Testis (tissue), 2 donors: ENCODE data around the gene VASN.

ENCODE experiments used
- POLR2A ChIP-seq: fragments of 450-650 bp; IDR thresholded peaks from one replicate; pipeline ENCODE4 v1.6.1; 2017; ENCODE audit warnings: antibody characterized with exemption, mild to moderate bottlenecking, moderate library complexity
- TF ChIP-seq, protein P1 (sequence below), 3 experiments: fragments of 450-650 bp in 2 of 3; fragments of 200-600 bp in 1 of 3; sonication (generic) in 1 of 3; IDR thresholded peaks; one replicate each; pipeline ENCODE4 v1.5.1; 2016 to 2019; ENCODE audit warnings: antibody characterized with exemption in 3 of 3, mild to moderate bottlenecking in 2 of 3, moderate library complexity in 1 of 3

DNA sequence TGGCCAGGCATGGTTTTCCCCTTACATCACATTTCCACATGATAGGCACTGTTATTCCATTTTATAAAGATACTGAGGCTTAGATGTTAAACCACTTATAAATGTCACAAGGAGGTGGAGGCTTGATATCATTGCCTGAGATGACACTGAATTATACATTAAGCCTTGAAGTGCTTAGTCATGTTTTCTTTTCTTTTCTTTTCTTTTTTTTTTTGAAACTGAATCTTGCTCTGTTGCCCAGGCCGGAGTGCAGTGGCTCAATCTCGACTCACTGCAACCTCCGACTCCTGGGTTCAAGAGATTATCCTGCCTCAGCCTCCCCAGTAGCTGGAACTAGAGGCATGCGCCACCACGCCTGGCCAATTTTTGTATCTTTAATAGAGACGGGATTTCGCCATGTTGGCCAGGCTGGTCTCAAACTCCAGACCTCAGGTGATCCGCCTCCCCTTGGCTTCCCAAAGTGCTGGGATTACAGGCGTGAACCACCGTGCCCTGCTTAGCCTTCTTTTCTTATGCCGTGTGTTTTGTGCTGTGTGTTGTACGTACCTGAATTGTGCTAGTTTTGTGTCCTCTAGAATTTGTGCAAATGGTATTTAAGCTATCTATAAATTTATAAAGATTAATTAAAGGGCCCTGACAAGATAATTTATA lies 55.2 kb downstream of the VASN start:
- TF ChIP-seq, protein P1, sequence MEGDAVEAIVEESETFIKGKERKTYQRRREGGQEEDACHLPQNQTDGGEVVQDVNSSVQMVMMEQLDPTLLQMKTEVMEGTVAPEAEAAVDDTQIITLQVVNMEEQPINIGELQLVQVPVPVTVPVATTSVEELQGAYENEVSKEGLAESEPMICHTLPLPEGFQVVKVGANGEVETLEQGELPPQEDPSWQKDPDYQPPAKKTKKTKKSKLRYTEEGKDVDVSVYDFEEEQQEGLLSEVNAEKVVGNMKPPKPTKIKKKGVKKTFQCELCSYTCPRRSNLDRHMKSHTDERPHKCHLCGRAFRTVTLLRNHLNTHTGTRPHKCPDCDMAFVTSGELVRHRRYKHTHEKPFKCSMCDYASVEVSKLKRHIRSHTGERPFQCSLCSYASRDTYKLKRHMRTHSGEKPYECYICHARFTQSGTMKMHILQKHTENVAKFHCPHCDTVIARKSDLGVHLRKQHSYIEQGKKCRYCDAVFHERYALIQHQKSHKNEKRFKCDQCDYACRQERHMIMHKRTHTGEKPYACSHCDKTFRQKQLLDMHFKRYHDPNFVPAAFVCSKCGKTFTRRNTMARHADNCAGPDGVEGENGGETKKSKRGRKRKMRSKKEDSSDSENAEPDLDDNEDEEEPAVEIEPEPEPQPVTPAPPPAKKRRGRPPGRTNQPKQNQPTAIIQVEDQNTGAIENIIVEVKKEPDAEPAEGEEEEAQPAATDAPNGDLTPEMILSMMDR (IDR thresholded peaks at IDR 0.05), result no peak
- no peak for TF ChIP-seq POLR2A
